ENCODE results near the gene AIG1. TPM values are rescaled to one million over a fixed set of nuclear protein-coding genes. Genes with fewer than 3 reads are reported as not detected.

The AIG1 gene
- polyA plus RNA-seq, 1 experiment: 65.1 TPM

GRCh38 chr6:143374014-143374413 is 313.3 kb downstream of the AIG1 start:
- POLR2A ChIA-PET: no interaction called here
- Histone ChIP-seq H3K27ac (ENCODE audit: low read depth, low read length) (no peak overlapping the region), H3K4me3 (ENCODE audit: low read depth, low read length) (no peak overlapping the region), H3K27me3 (ENCODE audit: control insufficient read depth, insufficient read depth, low read length) (peaks cover 4% of the 10 kb centered on the region), H3K9me3 (ENCODE audit: control insufficient read depth, insufficient read depth, low read length) (no peaks in the 10 kb centered on the region; the same call in 1 of the 2 replicates)
- no peak for DNase-seq (ENCODE audit: low read depth, low spot score)
- TF ChIP-seq CTCF (IDR thresholded peaks at IDR 0.05; ENCODE audit: low read depth, low read length): no peak
- CTCF ChIA-PET: no interaction called here

GRCh38 chr6:143375022-143375585 is 314.4 kb downstream of the AIG1 start:
- no peak overlapping the region for H3K27ac ChIP-seq (ENCODE audit: low read depth, low read length)
- TF ChIP-seq CTCF (IDR thresholded peaks at IDR 0.05; ENCODE audit: low read depth, low read length): no peak
- no peak overlapping the region for H3K4me3 ChIP-seq (ENCODE audit: low read depth, low read length)
- no peaks in the 10 kb centered on the region; the same call in 1 of the 2 replicates for H3K9me3 ChIP-seq (ENCODE audit: control insufficient read depth, insufficient read depth, low read length)
- H3K27me3 ChIP-seq (ENCODE audit: control insufficient read depth, insufficient read depth, low read length): peaks cover 4% of the 10 kb centered on the region
- CTCF ChIA-PET: no interaction called here
- POLR2A ChIA-PET: no interaction called here
- no peak for DNase-seq (ENCODE audit: low read depth, low spot score)

GRCh38 chr6:143376375-143376774 is 315.7 kb downstream of the AIG1 start:
- Histone ChIP-seq H3K4me3 (ENCODE audit: low read depth, low read length) (no peak overlapping the region), H3K27me3 (ENCODE audit: control insufficient read depth, insufficient read depth, low read length) (peaks cover 4% of the 10 kb centered on the region), H3K9me3 (ENCODE audit: control insufficient read depth, insufficient read depth, low read length) (no peaks in the 10 kb centered on the region; the same call in 1 of the 2 replicates), H3K27ac (ENCODE audit: low read depth, low read length) (no peak overlapping the region)
- DNase-seq (ENCODE audit: low read depth, low spot score): no peak
- no peak for TF ChIP-seq CTCF (IDR thresholded peaks at IDR 0.05; ENCODE audit: low read depth, low read length)
- ChIA-PET POLR2A (interaction anchor here (0.6 kb wide), 1 partner anchor 643 kb away, joined by 4 read pairs; no protein-coding TSS in a partner anchor), CTCF (no interaction called here)

GRCh38 chr6:143376861-143377260 is 316.2 kb downstream of the AIG1 start:
- POLR2A ChIA-PET: interaction anchor here (0.6 kb wide), 1 partner anchor 644 kb away, joined by 4 read pairs; no protein-coding TSS in a partner anchor
- no peaks in the 10 kb centered on the region; the same call in 1 of the 2 replicates for H3K9me3 ChIP-seq (ENCODE audit: control insufficient read depth, insufficient read depth, low read length)
- DNase-seq (ENCODE audit: low read depth, low spot score): no peak

More at GRCh38 chr6:143376861-143377260, 316.2 kb downstream of the AIG1 start:
- no peak overlapping the region for H3K27ac ChIP-seq (ENCODE audit: low read depth, low read length)
- TF ChIP-seq CTCF (IDR thresholded peaks at IDR 0.05; ENCODE audit: low read depth, low read length): no peak
- no peak overlapping the region for H3K4me3 ChIP-seq (ENCODE audit: low read depth, low read length)
- H3K27me3 ChIP-seq (ENCODE audit: control insufficient read depth, insufficient read depth, low read length): peaks cover 4% of the 10 kb centered on the region
- CTCF ChIA-PET: no interaction called here

All from AG04450 (cell line).